ENCODE results near the gene OTUD3.

- no peak for TF ChIP-seq POLR2A (IDR thresholded peaks at IDR 0.05)
- TF ChIP-seq CTCF (IDR thresholded peaks at IDR 0.05): no peak
Measured at GRCh38 chr1:19909971-19910370, 27.8 kb downstream of the OTUD3 start.

All from tibial nerve (tissue), 3 donors.